GM12873 (cell line): Measurements from ENCODE around the gene GPR162.

Experiments used
- TF ChIP-seq, protein P1 (sequence below): IDR thresholded peaks from 2 replicates; pipeline ENCODE4 v1.5.1; 2012; ENCODE audit warnings: low read depth, mild to moderate bottlenecking, moderate library complexity, low read length, control low read depth; ENCODE audit not compliant: insufficient read depth; ENCODE audit errors: missing control alignments

GPR162 gene

DNA sequence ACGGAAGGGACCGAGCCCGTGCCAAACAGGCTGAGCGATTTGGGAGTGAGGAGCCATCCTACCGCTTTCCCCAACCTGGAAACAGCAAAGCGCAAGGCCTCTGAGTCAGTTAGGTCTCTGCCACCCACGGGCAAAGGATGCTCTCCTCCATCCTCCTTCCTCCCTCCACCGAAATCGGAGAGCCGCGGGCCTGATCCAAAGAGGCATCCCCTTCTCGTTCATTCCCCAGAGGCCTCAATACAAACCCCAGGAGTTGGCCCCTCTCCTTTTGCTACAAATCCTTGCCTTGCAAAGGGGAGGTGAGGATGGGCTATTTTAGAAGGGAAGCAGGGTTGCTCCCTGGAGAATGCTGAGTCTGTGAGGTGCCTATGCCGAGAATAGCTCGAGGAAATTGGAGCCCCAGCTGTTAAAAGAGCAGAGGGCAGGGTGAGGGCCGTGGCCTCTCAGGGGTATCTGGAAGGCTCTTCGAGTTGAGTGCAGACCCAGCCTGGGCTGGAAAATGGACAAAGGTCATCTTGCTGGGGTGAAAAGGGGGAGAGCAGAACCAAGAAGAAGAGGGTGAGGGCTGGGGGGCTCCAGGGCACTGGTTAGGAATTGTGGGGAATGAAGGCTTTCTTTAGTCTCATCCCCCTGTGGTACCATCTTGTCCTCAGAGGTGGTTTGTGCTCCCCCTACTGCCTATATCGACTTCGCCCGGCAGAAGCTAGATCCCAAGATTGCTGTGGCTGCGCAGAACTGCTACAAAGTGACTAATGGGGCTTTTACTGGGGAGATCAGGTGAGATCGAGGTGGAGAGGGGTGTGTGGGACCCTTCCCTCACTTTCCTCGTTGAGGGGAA lies 46.8 kb downstream of the GPR162 start:
- TF ChIP-seq, protein P1, sequence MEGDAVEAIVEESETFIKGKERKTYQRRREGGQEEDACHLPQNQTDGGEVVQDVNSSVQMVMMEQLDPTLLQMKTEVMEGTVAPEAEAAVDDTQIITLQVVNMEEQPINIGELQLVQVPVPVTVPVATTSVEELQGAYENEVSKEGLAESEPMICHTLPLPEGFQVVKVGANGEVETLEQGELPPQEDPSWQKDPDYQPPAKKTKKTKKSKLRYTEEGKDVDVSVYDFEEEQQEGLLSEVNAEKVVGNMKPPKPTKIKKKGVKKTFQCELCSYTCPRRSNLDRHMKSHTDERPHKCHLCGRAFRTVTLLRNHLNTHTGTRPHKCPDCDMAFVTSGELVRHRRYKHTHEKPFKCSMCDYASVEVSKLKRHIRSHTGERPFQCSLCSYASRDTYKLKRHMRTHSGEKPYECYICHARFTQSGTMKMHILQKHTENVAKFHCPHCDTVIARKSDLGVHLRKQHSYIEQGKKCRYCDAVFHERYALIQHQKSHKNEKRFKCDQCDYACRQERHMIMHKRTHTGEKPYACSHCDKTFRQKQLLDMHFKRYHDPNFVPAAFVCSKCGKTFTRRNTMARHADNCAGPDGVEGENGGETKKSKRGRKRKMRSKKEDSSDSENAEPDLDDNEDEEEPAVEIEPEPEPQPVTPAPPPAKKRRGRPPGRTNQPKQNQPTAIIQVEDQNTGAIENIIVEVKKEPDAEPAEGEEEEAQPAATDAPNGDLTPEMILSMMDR, result peak; percentile 31

DNA sequence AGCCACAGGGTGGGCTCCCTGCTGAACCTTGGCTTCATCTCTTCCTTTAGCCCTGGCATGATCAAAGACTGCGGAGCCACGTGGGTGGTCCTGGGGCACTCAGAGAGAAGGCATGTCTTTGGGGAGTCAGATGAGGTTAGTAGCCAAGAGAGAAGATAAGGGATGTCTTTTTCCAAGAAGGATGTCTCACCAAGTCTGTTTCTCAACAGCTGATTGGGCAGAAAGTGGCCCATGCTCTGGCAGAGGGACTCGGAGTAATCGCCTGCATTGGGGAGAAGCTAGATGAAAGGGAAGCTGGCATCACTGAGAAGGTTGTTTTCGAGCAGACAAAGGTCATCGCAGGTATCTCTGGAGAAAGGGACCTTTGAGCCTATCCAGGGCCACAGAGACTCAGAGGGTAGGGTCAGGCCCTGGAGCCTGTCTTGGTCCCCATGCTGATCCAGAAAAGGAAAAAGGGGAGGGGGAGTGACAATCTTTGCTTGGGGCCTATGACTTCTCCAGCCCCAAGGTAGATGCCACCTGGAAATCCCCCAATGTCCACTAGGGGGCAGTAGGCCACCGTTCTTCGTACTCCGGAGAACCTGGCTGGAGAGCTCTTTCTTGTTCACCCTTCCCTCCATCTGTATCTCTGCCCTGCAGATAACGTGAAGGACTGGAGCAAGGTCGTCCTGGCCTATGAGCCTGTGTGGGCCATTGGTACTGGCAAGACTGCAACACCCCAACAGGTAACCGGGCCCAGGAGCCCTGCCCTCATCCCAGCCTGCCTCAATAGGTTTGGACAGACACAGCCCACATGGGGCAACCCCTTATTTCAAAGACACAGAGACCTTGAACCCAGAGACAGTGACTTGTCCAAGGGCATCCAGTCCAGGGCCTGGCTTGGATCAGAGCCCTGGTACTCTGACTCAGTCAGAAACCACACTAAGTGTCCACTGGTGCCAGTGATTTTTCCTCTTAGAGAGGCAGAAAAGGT lies 47.7 kb downstream of the GPR162 start:
- TF ChIP-seq, protein P1, result peak; percentile 95

DNA sequence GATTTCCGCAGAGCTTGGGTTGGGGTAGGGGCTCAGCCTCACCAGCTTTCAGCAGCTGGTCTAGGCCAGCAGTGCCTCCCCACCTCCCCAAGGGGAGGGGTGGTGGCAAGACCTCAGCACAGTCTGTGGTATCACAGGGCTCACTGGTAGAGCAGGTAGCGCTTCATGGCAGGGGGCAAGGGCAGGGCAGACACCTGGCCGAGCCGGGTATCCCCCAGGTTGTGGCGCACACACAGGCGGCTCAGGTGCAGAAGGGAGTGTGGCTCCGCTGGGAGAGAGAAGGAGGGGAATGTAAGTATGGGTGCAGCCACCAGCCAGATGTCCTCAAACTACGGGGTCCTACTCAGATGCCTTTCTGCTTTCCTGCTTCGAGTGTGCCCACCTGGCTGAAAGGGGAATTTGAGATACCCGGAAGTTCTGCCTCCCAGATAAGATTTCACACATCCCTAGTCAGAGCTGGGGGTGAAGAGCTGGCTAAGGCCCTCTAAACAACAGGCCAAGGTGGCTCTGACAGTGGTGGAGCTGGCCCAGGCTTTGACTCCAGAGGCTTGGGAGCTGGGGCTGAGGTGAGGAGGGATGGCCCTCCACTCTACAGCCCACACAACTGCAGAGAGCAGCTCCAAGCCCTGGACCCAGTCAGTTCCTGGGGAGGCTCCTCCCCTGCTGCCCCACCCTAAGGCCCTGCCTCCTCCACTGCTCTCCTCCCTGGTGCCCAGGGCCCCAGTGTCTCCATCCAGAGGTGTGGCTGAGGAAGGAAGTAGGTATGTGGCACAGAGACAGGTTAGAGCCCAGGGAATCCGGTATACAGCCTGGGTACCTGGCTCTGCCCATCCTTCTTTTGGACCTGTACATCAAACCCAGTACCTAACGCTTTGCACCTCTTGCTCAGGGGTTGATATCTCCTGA lies 49.7 kb downstream of the GPR162 start:
- TF ChIP-seq, protein P1, result no peak

DNA sequence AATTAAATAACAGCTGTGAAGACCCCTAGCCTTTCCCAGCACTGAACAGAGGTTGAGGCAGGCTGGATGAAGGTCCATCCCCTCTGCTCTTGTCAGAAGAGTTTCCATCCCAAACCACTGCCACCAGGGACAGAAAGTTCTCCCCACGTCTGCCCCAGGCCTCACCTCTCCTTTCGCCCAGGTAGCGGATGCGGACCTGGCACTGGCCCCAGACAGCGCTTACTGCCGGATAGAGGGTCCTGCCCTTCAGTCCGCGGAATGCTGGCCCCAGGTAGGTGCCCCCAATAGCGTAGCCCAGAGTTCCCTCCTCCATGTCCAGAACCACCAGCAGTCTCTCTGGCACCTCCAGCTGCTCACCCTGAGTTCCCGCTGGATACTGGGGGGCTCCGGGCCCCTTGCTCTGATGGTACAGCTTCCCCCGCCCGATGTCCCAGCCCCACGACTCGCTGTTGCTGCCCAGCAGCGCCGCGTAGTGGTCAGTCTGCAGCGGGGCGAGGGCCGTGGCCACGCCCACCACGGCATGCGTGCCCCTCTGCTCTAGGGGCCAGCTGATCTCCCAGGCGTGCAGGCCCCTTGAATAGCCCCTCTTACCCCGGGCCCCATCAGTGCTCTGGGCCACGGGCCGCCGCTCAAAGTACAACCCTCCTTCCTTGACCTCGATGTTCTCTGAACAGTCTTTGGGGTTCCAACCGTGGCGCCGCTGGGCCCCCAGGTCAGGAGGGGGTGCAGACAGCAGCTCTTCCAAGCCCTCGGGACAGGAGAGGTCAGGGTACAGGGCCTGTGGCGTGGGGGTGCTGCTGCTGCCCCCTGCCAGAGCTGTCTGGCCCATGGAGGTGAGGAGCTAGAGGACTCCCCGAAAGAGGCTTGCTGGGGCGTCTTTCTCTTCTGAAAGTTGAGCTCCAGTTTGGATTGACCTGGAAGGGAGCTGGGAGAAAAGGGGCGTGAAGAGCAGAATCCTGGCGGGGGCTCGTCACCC lies 50.7 kb downstream of the GPR162 start:
- TF ChIP-seq, protein P1, result peak; percentile 97

DNA sequence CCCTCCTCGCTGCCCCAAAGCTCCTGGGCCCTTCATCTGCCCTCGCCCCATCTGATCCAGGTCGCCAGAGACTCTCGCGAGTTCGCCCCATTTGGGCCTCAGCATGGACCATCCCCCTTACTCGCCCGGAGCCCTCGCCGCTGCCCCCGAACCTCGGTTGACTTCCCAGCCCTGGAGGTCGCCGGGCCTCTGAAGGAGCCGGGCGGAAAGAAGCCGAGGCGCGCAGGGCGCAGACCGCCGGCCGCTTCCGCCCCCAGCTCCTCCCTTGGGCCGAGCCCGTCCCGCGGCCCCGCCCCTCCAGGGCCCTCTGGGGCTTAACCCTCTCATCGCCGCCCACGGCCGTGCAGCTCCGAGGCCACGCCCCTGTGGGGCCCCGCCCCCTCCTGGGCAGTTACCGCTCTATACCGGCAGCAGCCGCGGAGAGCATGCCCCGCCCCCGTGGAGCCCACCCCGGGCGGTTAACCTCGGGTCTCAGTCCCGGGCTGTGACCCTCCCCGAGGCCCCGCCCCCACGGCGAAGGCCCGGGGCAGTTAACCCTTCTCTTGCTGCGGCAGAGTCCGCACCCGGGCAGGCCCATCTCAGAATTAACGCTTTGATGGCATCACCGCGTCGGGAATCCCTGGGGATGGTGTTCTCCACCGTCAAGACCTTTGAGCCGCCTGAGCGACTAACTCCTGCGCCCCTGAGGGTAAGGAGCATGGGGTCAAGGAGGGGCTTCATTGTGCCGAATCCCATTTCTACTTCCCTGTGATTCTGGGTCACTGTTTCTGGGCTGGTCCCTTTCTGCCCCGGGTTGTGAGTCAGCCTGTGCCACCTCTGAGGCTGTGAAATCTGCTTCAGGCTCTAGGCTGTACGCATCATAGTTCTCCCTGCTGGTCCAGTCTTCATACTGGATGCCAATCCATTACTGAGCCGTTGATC lies 51.7 kb downstream of the GPR162 start, which contains the start of gene SPSB2:
TSS of gene SPSB2 (minus strand) at position 210 of the 921 bp plus-strand sequence. CDS start 402 bp downstream, outside the sequence.
- TF ChIP-seq, protein P1, result no peak
